Dedifferentiated amniotic fluid mesenchymal stem cell (primary cell): ENCODE results near the gene PTPRN2.

Experiments
- DNase-seq: peaks from one replicate; pipeline ENCODE4 v3.0.0-alpha.2; 2016; ENCODE audit errors: extremely low spot score

PTPRN2 gene

GRCh38 chr7:158576050-158576762, 11.4 kb downstream of the PTPRN2 start:
- DNase-seq: no peak

GRCh38 chr7:158574308-158575036, 13.2 kb downstream of the PTPRN2 start:
- DNase-seq: no peak

- DNase-seq: no peak
These were observed 14.3 kb downstream of the PTPRN2 start for GRCh38 chr7:158573310-158573709.

GRCh38 chr7:158572000-158572828, 15.4 kb downstream of the PTPRN2 start:
- no peak for DNase-seq

- DNase-seq: no peak
These were observed 17.0 kb downstream of the PTPRN2 start for GRCh38 chr7:158570449-158571170.

- no peak for DNase-seq
These were observed 17.7 kb downstream of the PTPRN2 start for GRCh38 chr7:158569858-158570323.

GRCh38 chr7:158568974-158569857, 18.4 kb downstream of the PTPRN2 start:
- no peak for DNase-seq

- DNase-seq: no peak
These were observed 20.4 kb downstream of the PTPRN2 start for GRCh38 chr7:158567153-158567603.

- DNase-seq: no peak
These were observed 23.0 kb downstream of the PTPRN2 start for GRCh38 chr7:158564663-158565035.

GRCh38 chr7:158563911-158564662, 23.5 kb downstream of the PTPRN2 start:
- no peak for DNase-seq

- no peak for DNase-seq
These were observed 24.6 kb downstream of the PTPRN2 start for GRCh38 chr7:158563051-158563450.

GRCh38 chr7:158562517-158562916, 25.1 kb downstream of the PTPRN2 start:
- DNase-seq: no peak

- no peak for DNase-seq
These were observed 26.0 kb downstream of the PTPRN2 start for GRCh38 chr7:158561659-158562058.

- no peak for DNase-seq
These were observed 27.2 kb downstream of the PTPRN2 start for GRCh38 chr7:158560386-158560785.

- no peak for DNase-seq
These were observed 28.3 kb downstream of the PTPRN2 start for GRCh38 chr7:158559356-158559755.

- no peak for DNase-seq
These were observed 28.8 kb downstream of the PTPRN2 start for GRCh38 chr7:158558816-158559215.

- DNase-seq: no peak
These were observed 30.2 kb downstream of the PTPRN2 start for GRCh38 chr7:158557441-158557755.

GRCh38 chr7:158556721-158557440, 30.7 kb downstream of the PTPRN2 start:
- no peak for DNase-seq

- DNase-seq: no peak
These were observed 32.5 kb downstream of the PTPRN2 start for GRCh38 chr7:158555034-158555520.
